SK-N-SH (cell line): Measurements from ENCODE around the gene DISP2. TPM values are rescaled to one million over a fixed set of nuclear protein-coding genes. Genes with fewer than 3 reads are reported as not detected.

Experiments used
- CTCF ChIA-PET: fragments of 300-600, 350-600 bp; formaldehyde crosslinking; extraction: SDS; loops from one replicate; lab custom pipeline; 2021; lab: Yijun Ruan, JAX
- POLR2A ChIA-PET: fragments of 350-600 bp; sonication (Branson Sonifier 250); formaldehyde crosslinking; extraction: SDS; loops from one replicate; lab custom pipeline; 2020; ENCODE audit warnings: antibody characterized with exemption, inconsistent platforms; lab: Yijun Ruan, JAX
- DNase-seq: peaks from one replicate; pipeline ENCODE4 v3.0.0; 2012
- H2AFZ ChIP-seq: fragments of 200-600 bp; sonication (generic); 2 replicates; pipeline ENCODE4 v1.8.1; 2016; ENCODE audit warnings: antibody characterized with exemption, mild to moderate bottlenecking, low read depth
- H3F3A ChIP-seq: fragments of 200-600 bp; sonication (generic); replicated peaks from 2 replicates; pipeline ENCODE3; 2016; ENCODE audit warnings: antibody characterized with exemption, mild to moderate bottlenecking; ENCODE audit not compliant: insufficient read depth
- H3K27ac ChIP-seq, 2 experiments: fragments of 200-500 bp in 1 of 2; fragments of 200-600 bp in 1 of 2; sonication (Bioruptor generic) in 1 of 2; sonication (generic), shearing (Covaris generic) in 1 of 2; 2 replicates each; pipeline versions ENCODE4 v1.5.1 to v1.6.1; 2014 to 2016; ENCODE audit warnings: low read depth in 2 of 2, inconsistent platforms in 1 of 2, low read length in 1 of 2, mild to moderate bottlenecking in 1 of 2, mixed read lengths in 1 of 2
- H3K27me3 ChIP-seq: fragments of 200-600 bp; sonication (generic), shearing (Covaris generic); 2 replicates; pipeline ENCODE4 v1.6.1; 2016; ENCODE audit warnings: mixed run types; ENCODE audit not compliant: insufficient read depth
- H3K36me3 ChIP-seq, 2 experiments: fragments of 200-500 bp in 1 of 2; fragments of 200-600 bp in 1 of 2; sonication (Bioruptor generic) in 1 of 2; sonication (generic) in 1 of 2; replicated peaks in 1 of 2; 2 replicates each; pipeline versions ENCODE3 to v1.5.1; 2014 to 2016; ENCODE audit warnings: low read length in 1 of 2, mild to moderate bottlenecking in 1 of 2; ENCODE audit not compliant: insufficient read depth in 2 of 2, control insufficient read depth in 1 of 2
- H3K4me1 ChIP-seq, 2 experiments: fragments of 200-500 bp in 1 of 2; fragments of 200-600 bp in 1 of 2; sonication (Bioruptor generic) in 1 of 2; sonication (generic), shearing (Covaris generic) in 1 of 2; 2 replicates each; pipeline versions ENCODE4 v1.5.1 to v1.6.1; 2014 to 2016; ENCODE audit warnings: low read depth in 1 of 2, low read length in 1 of 2, mixed run types in 1 of 2; ENCODE audit not compliant: insufficient read depth in 2 of 2, control insufficient read depth in 1 of 2
- H3K4me2 ChIP-seq: fragments of 200-600 bp; sonication (generic), shearing (Covaris generic); 2 replicates; pipeline ENCODE4 v1.6.1; 2017; ENCODE audit warnings: mixed run types
- H3K4me3 ChIP-seq, 2 experiments: fragments of 200-500 bp in 1 of 2; fragments of 200-600 bp in 1 of 2; sonication (Bioruptor generic) in 1 of 2; sonication (generic), shearing (Covaris generic) in 1 of 2; 2 replicates each; pipeline versions ENCODE4 v1.5.1 to v1.8.1; 2014 to 2016; ENCODE audit warnings: low read depth in 2 of 2, inconsistent platforms in 1 of 2, low read length in 1 of 2, mild to moderate bottlenecking in 1 of 2, mixed read lengths in 1 of 2, moderate library complexity in 1 of 2
- H3K79me2 ChIP-seq: fragments of 200-600 bp; sonication (generic); 2 replicates; pipeline ENCODE4 v1.8.1; 2017; ENCODE audit warnings: mild to moderate bottlenecking; ENCODE audit not compliant: insufficient read depth
- H3K9ac ChIP-seq: fragments of 200-600 bp; sonication (generic); 2 replicates; pipeline ENCODE4 v1.6.1; 2017; ENCODE audit warnings: mixed run types
- H3K9me2 ChIP-seq: fragments of 200-600 bp; sonication (generic); 2 replicates; pipeline ENCODE4 v1.6.1; 2017; ENCODE audit warnings: mixed run types
- H3K9me3 ChIP-seq: fragments of 200-600 bp; sonication (generic); 2 replicates; pipeline ENCODE4 v1.6.1; 2017; ENCODE audit warnings: mixed run types, mild to moderate bottlenecking, moderate library complexity
- H4K20me1 ChIP-seq: fragments of 200-600 bp; sonication (generic); 2 replicates; pipeline ENCODE4 v1.6.1; 2017; ENCODE audit warnings: mild to moderate bottlenecking, mixed run types; ENCODE audit not compliant: insufficient read depth
- CHD2 ChIP-seq: fragments of 150-350 bp; IDR thresholded peaks from 2 replicates; pipeline ENCODE4 v1.6.1; 2018; ENCODE audit warnings: low read length; ENCODE audit not compliant: partially characterized antibody
- CTCF ChIP-seq: fragments of 200-600 bp; sonication (generic); IDR thresholded peaks from 2 replicates; pipeline ENCODE4 v1.6.1; 2017; ENCODE audit warnings: antibody characterized with exemption, mild to moderate bottlenecking, moderate library complexity
- ELF1 ChIP-seq: IDR thresholded peaks from 2 replicates; pipeline ENCODE4 v1.4.0; 2012
- EP300 ChIP-seq, 2 experiments: IDR thresholded peaks; 2 replicates each; pipeline versions ENCODE4 v1.4.0 to v1.6.1; 2012; ENCODE audit warnings: borderline replicate concordance in 1 of 2, low read depth in 1 of 2, low read length in 1 of 2
- EZH2phosphoT487 ChIP-seq: fragments of 200-600 bp; sonication (generic); IDR thresholded peaks from 2 replicates; pipeline ENCODE4 v1.6.1; 2017; ENCODE audit warnings: low read depth, mixed run types, mild to moderate bottlenecking, antibody characterized with exemption, moderate library complexity, borderline replicate concordance
- FOSL2 ChIP-seq: IDR thresholded peaks from 2 replicates; pipeline ENCODE4 v1.4.0; 2012; ENCODE audit warnings: low read depth, mild to moderate bottlenecking, moderate library complexity, borderline replicate concordance
- FOXJ3 ChIP-seq: sonication (generic); formaldehyde crosslinking; IDR thresholded peaks from 2 replicates; pipeline ENCODE4 v1.5.1; 2020; ENCODE audit warnings: mild to moderate bottlenecking, missing genetic modification reagents
- FOXM1 ChIP-seq: IDR thresholded peaks from 2 replicates; pipeline ENCODE4 v1.4.0; 2012; ENCODE audit warnings: low read depth, mild to moderate bottlenecking
- GABPA ChIP-seq: IDR thresholded peaks from 2 replicates; pipeline ENCODE4 v1.4.0; 2012; ENCODE audit warnings: low read depth, mild to moderate bottlenecking
- GATA2 ChIP-seq: sonication (generic); formaldehyde crosslinking; IDR thresholded peaks from 2 replicates; pipeline ENCODE4 v1.5.0; 2020; ENCODE audit warnings: mild to moderate bottlenecking, missing genetic modification reagents
- JUND ChIP-seq: IDR thresholded peaks from 2 replicates; pipeline ENCODE4 v1.4.0; 2012
- MAX ChIP-seq: IDR thresholded peaks from 2 replicates; pipeline ENCODE4 v1.4.0; 2012; ENCODE audit warnings: low read depth
- MXI1 ChIP-seq: IDR thresholded peaks from 2 replicates; pipeline ENCODE4 v1.6.1; 2012; ENCODE audit warnings: mild to moderate bottlenecking, low read depth, low read length, improper control_type of control experiment
- NFIC ChIP-seq: IDR thresholded peaks from 2 replicates; pipeline ENCODE4 v1.4.0; 2012; ENCODE audit warnings: borderline replicate concordance
- NRF1 ChIP-seq: IDR thresholded peaks from 2 replicates; pipeline ENCODE4 v1.6.1; 2012; ENCODE audit warnings: low read depth, mild to moderate bottlenecking, low read length
- PBX3 ChIP-seq: IDR thresholded peaks from 2 replicates; pipeline ENCODE4; 2012
- POLR2AphosphoS5 ChIP-seq: IDR thresholded peaks from 2 replicates; pipeline ENCODE4 v1.6.1; 2012; ENCODE audit warnings: low read depth, low read length
- RAD21 ChIP-seq: IDR thresholded peaks from 2 replicates; pipeline ENCODE4 v1.6.1; 2012; ENCODE audit warnings: mild to moderate bottlenecking, low read length
- REST ChIP-seq: IDR thresholded peaks from 2 replicates; pipeline ENCODE4 v1.6.1; 2012; ENCODE audit warnings: mild to moderate bottlenecking, low read depth, low read length, moderate library complexity
- RFX5 ChIP-seq: IDR thresholded peaks from 2 replicates; pipeline ENCODE4 v1.6.1; 2012; ENCODE audit warnings: mild to moderate bottlenecking, improper control_type of control experiment, low read length
- SIN3A ChIP-seq: IDR thresholded peaks from 2 replicates; pipeline ENCODE4 v1.6.1; 2012; ENCODE audit warnings: low read depth, mild to moderate bottlenecking, low read length, moderate library complexity, borderline replicate concordance
- TAF1 ChIP-seq: IDR thresholded peaks from 2 replicates; pipeline ENCODE4 v1.6.1; 2012; ENCODE audit warnings: low read depth, mild to moderate bottlenecking, low read length, moderate library complexity, borderline replicate concordance
- TCF12 ChIP-seq: IDR thresholded peaks from 2 replicates; pipeline ENCODE4 v1.4.0; 2012
- TEAD4 ChIP-seq: IDR thresholded peaks from 2 replicates; pipeline ENCODE4 v1.4.0; 2012; ENCODE audit warnings: mild to moderate bottlenecking, borderline replicate concordance; ENCODE audit not compliant: insufficient read depth
- USF1 ChIP-seq: IDR thresholded peaks from 2 replicates; pipeline ENCODE4 v1.4.0; 2012; ENCODE audit warnings: low read depth, borderline replicate concordance
- WGBS: methylation state at CpG from one replicate; pipeline ENCODE4 v1.1.6; 2017; ENCODE audit warnings: low lambda C conversion rate; 5-methylcytosine and 5-hydroxymethylcytosine counted together
- polyA plus RNA-seq, 3 experiments: library from polyadenylated mRNA; depleted of rRNA; stranded (reverse); fragments of >200 nt; gene quantifications; 2 replicates each; pipeline ENCODE4 v1.2.3, GENCODE V29; 2012

The DISP2 gene
- polyA plus RNA-seq, 1 of the 3 experiments (the other 2 are of a cell fraction): 0.12 TPM

GRCh38 chr15:40340740-40341400 is 17.1 kb upstream of the DISP2 start, which contains the start of gene CCDC9B:
CCDC9B (minus strand) TSS chr15:40340939; CDS start chr15:40340819, 120 bp downstream.
- Histone ChIP-seq H4K20me1 (no peaks in the 10 kb centered on the region), H3K27ac (peak within 1 kb of the TSS; percentile 96 to 98), H3K36me3 (peaks cover 14 to 15% of the 10 kb centered on the region in 2 experiments), H3K4me1 (peaks cover 61 to 66% of the 10 kb centered on the region in 2 experiments; a peak in 3 of 4 replicates), H3F3A (peaks cover 41% of the 10 kb centered on the region), H3K9me2 (no peaks in the 10 kb centered on the region), H3K27me3 (no peaks in the 10 kb centered on the region), H3K79me2 (peaks cover 53% of the 10 kb centered on the region), H3K9me3 (no peaks in the 10 kb centered on the region), H2AFZ (peak within 1 kb of the TSS; percentile 58; the same call in 1 of the 2 replicates), H3K4me3 (peak within 1 kb of the TSS; percentile 51 to 77), H3K4me2 (peak within 1 kb of the TSS; percentile 94), H3K9ac (peak within 1 kb of the TSS; percentile 98)
- POLR2A ChIA-PET: interaction anchor here (0.6 to 3.0 kb wide), 14 partner anchors 9 to 228 kb away, joined by 3 to 22 read pairs (median 4); partner anchors contain the start of genes CCDC32, DISP2, INAFM2 and IVD
- peak; percentile 65 for TF ChIP-seq GATA2
- TF ChIP-seq TAF1: peak; percentile 61; the same call in 1 of the 2 replicates
- TF ChIP-seq RFX5: no peak
- TF ChIP-seq FOSL2: no peak
- TF ChIP-seq JUND: no peak
- TF ChIP-seq MAX: peak; percentile 89
- TF ChIP-seq FOXJ3: no peak
- TF ChIP-seq POLR2AphosphoS5: peak; percentile 80
- no peak for TF ChIP-seq NRF1
- TF ChIP-seq PBX3: peak; percentile 42; the same call in 1 of the 2 replicates
- TF ChIP-seq EP300 (IDR thresholded peaks at IDR 0.05; ENCODE audit: borderline replicate concordance in 1 of 2, low read depth in 1 of 2, low read length in 1 of 2): peak; percentile 34 to 43; a peak in 2 of 4 replicates
- TF ChIP-seq ELF1: no peak
- no peak for TF ChIP-seq GABPA
- no peak for TF ChIP-seq USF1
- TF ChIP-seq TCF12: peak; percentile 63
- no peak for TF ChIP-seq TEAD4
- peak; percentile 82 for TF ChIP-seq MXI1
- no peak for TF ChIP-seq CTCF
- no peak for TF ChIP-seq RAD21
- TF ChIP-seq CHD2: peak; percentile 91
- peak; percentile 26; the same call in 1 of the 2 replicates for TF ChIP-seq REST
- TF ChIP-seq EZH2phosphoT487: no peak
- peak; percentile 94 for TF ChIP-seq NFIC
- TF ChIP-seq SIN3A: peak; percentile 80; the same call in 1 of the 2 replicates
- TF ChIP-seq FOXM1: no peak
- 100% methylated on average over 1 of the region's 17 CpGs for WGBS
- CTCF ChIA-PET: interaction anchor here (1.1 to 70.6 kb wide), 9 partner anchors 1 to 166 kb away, joined by 3 to 2194 read pairs (median 12); partner anchors contain the start of genes ANKRD63, CCDC9B, DISP2 and INAFM2
- DNase-seq: peak; percentile 91
